Panc1 (cell line): ENCODE data around the gene FOXK2. TPM values are rescaled to one million over a fixed set of nuclear protein-coding genes. Genes with fewer than 3 reads are reported as not detected.

Experiments used
- ATAC-seq: fragments of 200-7000 bp; cut with Tn5 transposase; 2 replicates; pipeline ENCODE4 v1.9.1; 2020; ENCODE audit warnings: mild to moderate bottlenecking, moderate library complexity
- BruUV-seq: library from RNA; stranded (reverse); fragments of 400-500 nt; replicated peaks from 2 replicates; lab custom pipeline; 2021; lab: Mats Ljungman, UMichigan
- CTCF ChIA-PET: fragments of 300-600 bp; sonication (Branson Sonifier 250); formaldehyde crosslinking; loops from one replicate; lab custom pipeline; 2022; ENCODE audit warnings: antibody characterized with exemption; lab: Charles Lee
- POLR2A ChIA-PET: fragments of 300-600 bp; sonication (Branson Sonifier 250); formaldehyde crosslinking; loops from one replicate; lab custom pipeline; 2022; ENCODE audit warnings: antibody characterized with exemption; lab: Charles Lee
- DNase-seq: peaks from one replicate; pipeline ENCODE4 v3.0.0-alpha.2; 2010; ENCODE audit warnings: low read depth, low spot score
- H3K27ac ChIP-seq: 2 replicates; pipeline ENCODE4 v1.5.1; 2011; ENCODE audit warnings: mild to moderate bottlenecking, low read length, inconsistent platforms
- H3K27me3 ChIP-seq: fragments of 200-500 bp; sonication (Bioruptor generic); 2 replicates; pipeline ENCODE4 v1.6.0; 2014; ENCODE audit warnings: low read length, inconsistent platforms; ENCODE audit not compliant: control insufficient read depth, insufficient read depth
- H3K36me3 ChIP-seq: fragments of 200-500 bp; sonication (Bioruptor generic); 2 replicates; pipeline ENCODE4 v1.5.1; 2014; ENCODE audit warnings: inconsistent platforms, mild to moderate bottlenecking, low read length, moderate library complexity; ENCODE audit not compliant: control insufficient read depth, insufficient read depth
- H3K4me1 ChIP-seq: 2 replicates; pipeline ENCODE4 v1.5.1; 2011; ENCODE audit warnings: inconsistent platforms, mild to moderate bottlenecking, low read length, moderate library complexity; ENCODE audit not compliant: control insufficient read depth, insufficient read depth
- H3K4me3 ChIP-seq, 2 experiments: 2 replicates each; pipeline ENCODE4 v1.5.1; 2011 to 2012; ENCODE audit warnings: low read depth in 2 of 2, low read length in 2 of 2, mild to moderate bottlenecking in 2 of 2, inconsistent platforms in 1 of 2, moderate library complexity in 1 of 2
- H3K9me3 ChIP-seq: fragments of 200-500 bp; sonication (Bioruptor generic); 2 replicates; pipeline ENCODE4 v1.5.1; 2014; ENCODE audit warnings: low read depth, mild to moderate bottlenecking, inconsistent platforms, low read length, moderate library complexity; ENCODE audit not compliant: control insufficient read depth, insufficient read depth
- POLR2AphosphoS5 ChIP-seq: IDR thresholded peaks from 2 replicates; pipeline ENCODE4 v1.6.1; 2012; ENCODE audit warnings: mild to moderate bottlenecking, low read depth, low read length, moderate library complexity
- SIN3A ChIP-seq: IDR thresholded peaks from 2 replicates; pipeline ENCODE4 v1.6.1; 2012; ENCODE audit warnings: low read depth, mild to moderate bottlenecking, low read length, moderate library complexity, borderline replicate concordance; ENCODE audit not compliant: insufficient read depth
- TCF7L2 ChIP-seq: IDR thresholded peaks from 2 replicates; pipeline ENCODE4 v1.6.1; 2011; ENCODE audit warnings: mild to moderate bottlenecking, low read depth, low read length, inconsistent platforms
- in situ Hi-C: cut with HindIII; loops from 2 replicates; pipeline ENCODE4 v1.10.0; 2016; ENCODE audit warnings: low sequenced_read_pairs, low pct_unique_long_range_greater_than_20kb
- intact Hi-C: fragments of 100-400 bp; cut with micrococcal nuclease; formaldehyde crosslinking; loops from one replicate; pipeline ENCODE4 v1.10.0; 2022; ENCODE audit not compliant: unreplicated experiment
- total RNA-seq: library from RNA; stranded (reverse); gene quantifications from one replicate; pipeline ENCODE4 v1.2.1, GENCODE V29; 2021; ENCODE audit not compliant: unreplicated experiment
- TF ChIP-seq, protein P1 (sequence below): fragments of 450-650 bp; IDR thresholded peaks from 2 replicates; pipeline ENCODE4 v1.5.1; 2017; ENCODE audit warnings: mild to moderate bottlenecking
- TF ChIP-seq, protein P2 (sequence below), 2 experiments: IDR thresholded peaks; 2 replicates each; pipeline ENCODE4 v1.6.1; 2011 to 2012; ENCODE audit warnings: low read depth in 2 of 2, control low read depth in 1 of 2, low read length in 1 of 2, mild to moderate bottlenecking in 1 of 2, moderate library complexity in 1 of 2; ENCODE audit not compliant: insufficient read depth in 1 of 2

Gene FOXK2
- total RNA-seq, 1 experiment from 2014 or later: 143 TPM

DNA sequence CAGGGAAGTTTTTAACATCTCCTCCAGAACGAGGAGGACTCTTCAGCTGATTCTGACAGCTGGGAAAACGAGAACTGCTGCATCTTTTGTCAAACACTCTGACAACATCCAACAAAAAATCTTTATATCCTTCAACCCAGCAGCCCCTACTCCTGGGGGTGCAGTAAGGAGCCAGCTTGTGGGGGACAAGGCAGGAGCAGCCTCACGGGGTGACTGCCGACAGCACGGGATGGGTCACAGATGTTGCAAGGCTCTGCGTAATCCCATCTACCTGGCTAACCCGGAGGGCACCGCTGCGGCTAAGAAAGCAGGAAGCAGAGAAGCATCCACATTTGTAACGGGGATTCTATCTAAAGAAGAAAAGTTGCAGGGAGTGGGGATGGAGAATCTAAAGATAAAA is 100.1 kb downstream of the FOXK2 start:
- Histone ChIP-seq H3K27ac (no peak overlapping the region), H3K4me3 (no peak overlapping the region), H3K27me3 (no peaks in the 10 kb centered on the region), H3K36me3 (peaks cover 24% of the 10 kb centered on the region), H3K9me3 (no peaks in the 10 kb centered on the region), H3K4me1 (no peaks in the 10 kb centered on the region)
- TF ChIP-seq SIN3A (no peak), POLR2AphosphoS5 (no peak), TCF7L2 (no peak)
- TF ChIP-seq, protein P1, sequence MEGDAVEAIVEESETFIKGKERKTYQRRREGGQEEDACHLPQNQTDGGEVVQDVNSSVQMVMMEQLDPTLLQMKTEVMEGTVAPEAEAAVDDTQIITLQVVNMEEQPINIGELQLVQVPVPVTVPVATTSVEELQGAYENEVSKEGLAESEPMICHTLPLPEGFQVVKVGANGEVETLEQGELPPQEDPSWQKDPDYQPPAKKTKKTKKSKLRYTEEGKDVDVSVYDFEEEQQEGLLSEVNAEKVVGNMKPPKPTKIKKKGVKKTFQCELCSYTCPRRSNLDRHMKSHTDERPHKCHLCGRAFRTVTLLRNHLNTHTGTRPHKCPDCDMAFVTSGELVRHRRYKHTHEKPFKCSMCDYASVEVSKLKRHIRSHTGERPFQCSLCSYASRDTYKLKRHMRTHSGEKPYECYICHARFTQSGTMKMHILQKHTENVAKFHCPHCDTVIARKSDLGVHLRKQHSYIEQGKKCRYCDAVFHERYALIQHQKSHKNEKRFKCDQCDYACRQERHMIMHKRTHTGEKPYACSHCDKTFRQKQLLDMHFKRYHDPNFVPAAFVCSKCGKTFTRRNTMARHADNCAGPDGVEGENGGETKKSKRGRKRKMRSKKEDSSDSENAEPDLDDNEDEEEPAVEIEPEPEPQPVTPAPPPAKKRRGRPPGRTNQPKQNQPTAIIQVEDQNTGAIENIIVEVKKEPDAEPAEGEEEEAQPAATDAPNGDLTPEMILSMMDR: no peak
- TF ChIP-seq, protein P2, sequence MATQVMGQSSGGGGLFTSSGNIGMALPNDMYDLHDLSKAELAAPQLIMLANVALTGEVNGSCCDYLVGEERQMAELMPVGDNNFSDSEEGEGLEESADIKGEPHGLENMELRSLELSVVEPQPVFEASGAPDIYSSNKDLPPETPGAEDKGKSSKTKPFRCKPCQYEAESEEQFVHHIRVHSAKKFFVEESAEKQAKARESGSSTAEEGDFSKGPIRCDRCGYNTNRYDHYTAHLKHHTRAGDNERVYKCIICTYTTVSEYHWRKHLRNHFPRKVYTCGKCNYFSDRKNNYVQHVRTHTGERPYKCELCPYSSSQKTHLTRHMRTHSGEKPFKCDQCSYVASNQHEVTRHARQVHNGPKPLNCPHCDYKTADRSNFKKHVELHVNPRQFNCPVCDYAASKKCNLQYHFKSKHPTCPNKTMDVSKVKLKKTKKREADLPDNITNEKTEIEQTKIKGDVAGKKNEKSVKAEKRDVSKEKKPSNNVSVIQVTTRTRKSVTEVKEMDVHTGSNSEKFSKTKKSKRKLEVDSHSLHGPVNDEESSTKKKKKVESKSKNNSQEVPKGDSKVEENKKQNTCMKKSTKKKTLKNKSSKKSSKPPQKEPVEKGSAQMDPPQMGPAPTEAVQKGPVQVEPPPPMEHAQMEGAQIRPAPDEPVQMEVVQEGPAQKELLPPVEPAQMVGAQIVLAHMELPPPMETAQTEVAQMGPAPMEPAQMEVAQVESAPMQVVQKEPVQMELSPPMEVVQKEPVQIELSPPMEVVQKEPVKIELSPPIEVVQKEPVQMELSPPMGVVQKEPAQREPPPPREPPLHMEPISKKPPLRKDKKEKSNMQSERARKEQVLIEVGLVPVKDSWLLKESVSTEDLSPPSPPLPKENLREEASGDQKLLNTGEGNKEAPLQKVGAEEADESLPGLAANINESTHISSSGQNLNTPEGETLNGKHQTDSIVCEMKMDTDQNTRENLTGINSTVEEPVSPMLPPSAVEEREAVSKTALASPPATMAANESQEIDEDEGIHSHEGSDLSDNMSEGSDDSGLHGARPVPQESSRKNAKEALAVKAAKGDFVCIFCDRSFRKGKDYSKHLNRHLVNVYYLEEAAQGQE (IDR thresholded peaks at IDR 0.05; ENCODE audit: insufficient read depth in 1 of 2, low read depth in 2 of 2, low read length in 1 of 2): no peak
- ChIA-PET POLR2A (no interaction called here), CTCF (no interaction called here)
- no peak for ATAC-seq
- in situ Hi-C loops (no loop called here), intact Hi-C loops (no loop called here)
- no TSS peak for BruUV-seq
- no peak for DNase-seq

DNA sequence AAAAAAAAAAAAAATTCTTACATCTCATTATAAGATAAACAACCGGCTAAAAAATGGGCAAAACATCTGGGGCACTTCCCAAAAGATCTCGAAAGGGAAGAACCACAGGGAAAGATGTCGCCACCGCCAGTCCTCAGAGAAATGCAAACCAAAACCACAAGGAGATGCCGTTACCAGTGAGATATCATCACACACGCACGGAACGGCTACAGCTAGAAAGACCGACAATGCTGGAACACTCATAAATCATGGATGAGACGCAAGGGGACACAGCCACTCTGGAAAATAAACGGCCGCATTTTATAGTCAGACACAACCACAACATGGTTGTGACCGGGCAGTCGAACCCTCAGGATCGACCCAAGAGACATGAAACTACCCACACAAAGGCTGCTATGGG is 104.2 kb downstream of the FOXK2 start:
- TF ChIP-seq TCF7L2: no peak
- TF ChIP-seq, protein P2 (IDR thresholded peaks at IDR 0.05; ENCODE audit: insufficient read depth in 1 of 2, low read depth in 2 of 2, low read length in 1 of 2): no peak
- TF ChIP-seq SIN3A: no peak
- TF ChIP-seq POLR2AphosphoS5: no peak
- Histone ChIP-seq H3K4me1 (no peaks in the 10 kb centered on the region), H3K27ac (no peak overlapping the region), H3K4me3 (no peak overlapping the region), H3K27me3 (no peaks in the 10 kb centered on the region), H3K36me3 (peaks cover 16% of the 10 kb centered on the region), H3K9me3 (no peaks in the 10 kb centered on the region)
- intact Hi-C loops: no loop called here
- DNase-seq: no peak
- ATAC-seq: no peak
- POLR2A ChIA-PET: no interaction called here
- in situ Hi-C loops: no loop called here
- CTCF ChIA-PET: no interaction called here
- BruUV-seq: no TSS peak
